ENCODE data around the gene SLC19A1.

The SLC19A1 gene

GRCh38 chr21:45449658-45450422 is 92.4 kb downstream of the SLC19A1 start:
- no peak for DNase-seq

- DNase-seq: no peak
Measured at GRCh38 chr21:45448810-45449657, 93.2 kb downstream of the SLC19A1 start.

- DNase-seq: no peak
Measured at GRCh38 chr21:45448283-45448809, 93.9 kb downstream of the SLC19A1 start.
